Osteoblast (primary cell): Measurements from ENCODE around the gene KDM3B. TPM values are rescaled to one million over a fixed set of nuclear protein-coding genes. Genes with fewer than 3 reads are reported as not detected.

Experiments
- DNase-seq: peaks from one replicate; pipeline ENCODE4 v3.0.0; 2011; ENCODE audit warnings: low spot score, mixed read lengths; ENCODE audit not compliant: insufficient read length; ENCODE audit errors: missing footprints
- H2AFZ ChIP-seq: 2 replicates; pipeline ENCODE4 v1.6.0; 2011; ENCODE audit warnings: mild to moderate bottlenecking, low read length
- H3K27ac ChIP-seq: 2 replicates; pipeline ENCODE4 v1.5.1; 2011; ENCODE audit warnings: mild to moderate bottlenecking, low read depth, low read length, moderate library complexity
- H3K27me3 ChIP-seq: 2 replicates; pipeline ENCODE4 v1.6.0; 2012; ENCODE audit warnings: mild to moderate bottlenecking, control low read depth, inconsistent platforms, low read length, moderate library complexity; ENCODE audit not compliant: insufficient read depth
- H3K36me3 ChIP-seq: 2 replicates; pipeline ENCODE4 v1.5.1; 2011; ENCODE audit warnings: mild to moderate bottlenecking, low read length, control low read depth, moderate library complexity; ENCODE audit not compliant: insufficient read depth
- H3K4me1 ChIP-seq: 2 replicates; pipeline ENCODE4 v1.5.1; 2011; ENCODE audit warnings: mild to moderate bottlenecking, low read length, control low read depth, moderate library complexity; ENCODE audit not compliant: insufficient read depth
- H3K4me2 ChIP-seq: 2 replicates; pipeline ENCODE4 v1.6.0; 2011; ENCODE audit warnings: mild to moderate bottlenecking, low read length; ENCODE audit not compliant: insufficient read depth
- H3K4me3 ChIP-seq: fragments of 200-600 bp; sonication (generic); 3 replicates; pipeline ENCODE4 v1.5.1; 2012; ENCODE audit warnings: mild to moderate bottlenecking, low read length, inconsistent platforms; ENCODE audit not compliant: insufficient read depth
- H3K79me2 ChIP-seq: 2 replicates; pipeline ENCODE4 v1.6.0; 2012; ENCODE audit warnings: mild to moderate bottlenecking, low read length, control low read depth, inconsistent platforms; ENCODE audit not compliant: insufficient read depth
- H3K9me3 ChIP-seq: 2 replicates; pipeline ENCODE4 v1.5.1; 2011; ENCODE audit warnings: low read depth, low read length, control low read depth
- H4K20me1 ChIP-seq: 2 replicates; pipeline ENCODE4 v1.6.0; 2012; ENCODE audit warnings: mild to moderate bottlenecking, low read length, control low read depth; ENCODE audit not compliant: insufficient read depth
- total RNA-seq: library from RNA; depleted of rRNA; stranded (reverse); fragments of >200 nt; gene quantifications from 2 replicates; pipeline ENCODE4 v1.2.3, GENCODE V29; 2012
- TF ChIP-seq, protein P1 (sequence below): IDR thresholded peaks from 2 replicates; pipeline ENCODE4 v1.5.1; 2011; ENCODE audit warnings: mild to moderate bottlenecking, low read depth, low read length, moderate library complexity; ENCODE audit errors: extremely low read depth

KDM3B gene
- total RNA-seq, 1 donor: 53.2 TPM

DNA sequence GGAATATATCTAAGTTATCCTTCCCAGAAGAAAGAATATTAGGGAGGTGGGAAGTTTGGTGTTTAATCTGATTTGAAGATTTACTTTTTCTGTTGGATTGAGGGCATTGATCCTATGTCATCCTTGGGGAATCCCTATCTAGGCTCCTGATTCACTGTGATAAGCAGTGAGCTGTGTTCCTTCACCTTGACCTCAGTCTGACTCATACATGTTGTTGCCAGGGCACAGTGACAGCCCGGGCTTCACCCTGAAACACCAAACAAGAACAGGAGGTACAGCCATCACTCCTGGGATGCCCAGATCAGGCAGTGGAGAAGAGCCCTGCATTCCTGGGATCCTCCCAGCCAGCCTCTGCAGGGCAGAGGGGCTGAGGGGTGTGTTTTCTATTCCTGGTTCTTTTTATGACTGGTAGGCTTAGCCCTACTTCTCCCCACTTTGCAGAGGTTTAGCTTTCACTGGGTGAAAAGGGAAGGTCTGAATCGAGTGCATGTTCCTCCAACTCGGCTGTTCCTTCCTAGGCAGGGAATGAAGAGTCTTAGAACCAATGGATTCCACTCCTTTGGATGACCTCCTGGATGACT, 17.5 kb upstream of the KDM3B start:
- Histone ChIP-seq H3K27ac (no peak overlapping the region), H2AFZ (no peak overlapping the region), H3K36me3 (no peaks in the 10 kb centered on the region), H3K79me2 (peaks cover 26% of the 10 kb centered on the region), H3K27me3 (no peaks in the 10 kb centered on the region), H4K20me1 (peaks cover 15% of the 10 kb centered on the region), H3K4me3 (no peak overlapping the region), H3K9me3 (no peaks in the 10 kb centered on the region), H3K4me2 (no peak overlapping the region), H3K4me1 (peaks cover 25% of the 10 kb centered on the region)
- TF ChIP-seq, protein P1, sequence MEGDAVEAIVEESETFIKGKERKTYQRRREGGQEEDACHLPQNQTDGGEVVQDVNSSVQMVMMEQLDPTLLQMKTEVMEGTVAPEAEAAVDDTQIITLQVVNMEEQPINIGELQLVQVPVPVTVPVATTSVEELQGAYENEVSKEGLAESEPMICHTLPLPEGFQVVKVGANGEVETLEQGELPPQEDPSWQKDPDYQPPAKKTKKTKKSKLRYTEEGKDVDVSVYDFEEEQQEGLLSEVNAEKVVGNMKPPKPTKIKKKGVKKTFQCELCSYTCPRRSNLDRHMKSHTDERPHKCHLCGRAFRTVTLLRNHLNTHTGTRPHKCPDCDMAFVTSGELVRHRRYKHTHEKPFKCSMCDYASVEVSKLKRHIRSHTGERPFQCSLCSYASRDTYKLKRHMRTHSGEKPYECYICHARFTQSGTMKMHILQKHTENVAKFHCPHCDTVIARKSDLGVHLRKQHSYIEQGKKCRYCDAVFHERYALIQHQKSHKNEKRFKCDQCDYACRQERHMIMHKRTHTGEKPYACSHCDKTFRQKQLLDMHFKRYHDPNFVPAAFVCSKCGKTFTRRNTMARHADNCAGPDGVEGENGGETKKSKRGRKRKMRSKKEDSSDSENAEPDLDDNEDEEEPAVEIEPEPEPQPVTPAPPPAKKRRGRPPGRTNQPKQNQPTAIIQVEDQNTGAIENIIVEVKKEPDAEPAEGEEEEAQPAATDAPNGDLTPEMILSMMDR: no peak
- DNase-seq: no peak

DNA sequence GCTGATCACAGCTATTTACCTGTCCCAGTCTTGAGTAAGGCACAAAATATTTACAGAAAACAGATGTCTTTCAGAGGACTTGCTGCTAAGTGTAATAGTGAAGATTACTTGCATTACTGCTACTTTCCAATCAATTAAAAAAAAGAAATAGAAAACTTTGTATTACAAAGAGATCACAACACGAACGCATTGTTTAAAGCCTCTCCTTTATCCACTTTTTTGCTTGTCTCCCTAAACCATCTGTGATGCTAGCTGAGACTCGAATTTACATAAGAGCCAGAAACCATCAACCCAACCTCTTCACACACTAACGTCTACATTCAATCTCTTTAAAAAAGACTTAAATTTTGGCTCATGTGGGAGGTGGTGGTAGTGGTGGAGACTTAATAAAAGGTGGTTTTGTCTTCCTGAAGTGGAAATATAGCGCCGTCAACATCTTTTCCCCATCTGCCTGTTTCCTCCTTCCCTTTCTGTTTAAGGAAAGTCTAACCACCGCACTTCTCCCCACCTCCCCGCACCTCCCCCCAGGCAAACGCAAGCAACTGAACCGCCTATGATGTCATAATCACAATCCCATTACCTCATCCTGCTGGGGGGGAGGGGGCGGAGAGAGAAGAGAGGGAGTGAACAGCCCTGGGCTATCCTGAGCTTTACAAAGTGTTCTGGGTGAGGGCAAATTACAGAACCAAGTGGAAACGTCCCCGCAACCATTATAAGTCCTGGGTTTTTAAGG, 15.4 kb upstream of the KDM3B start:
- H3K4me1 ChIP-seq: peaks cover 16% of the 10 kb centered on the region
- TF ChIP-seq, protein P1: no peak
- peak overlapping the region; percentile 88 for H3K4me3 ChIP-seq
- peaks cover 34% of the 10 kb centered on the region for H4K20me1 ChIP-seq
- H3K9me3 ChIP-seq: no peaks in the 10 kb centered on the region
- H3K79me2 ChIP-seq: peaks cover 43% of the 10 kb centered on the region
- H3K27me3 ChIP-seq: no peaks in the 10 kb centered on the region
- peak overlapping the region; percentile 99 for H2AFZ ChIP-seq
- DNase-seq: peak; percentile 91
- H3K4me2 ChIP-seq: peak overlapping the region; percentile 99
- peak overlapping the region; percentile 100 for H3K27ac ChIP-seq
- peaks cover 17% of the 10 kb centered on the region for H3K36me3 ChIP-seq

DNA sequence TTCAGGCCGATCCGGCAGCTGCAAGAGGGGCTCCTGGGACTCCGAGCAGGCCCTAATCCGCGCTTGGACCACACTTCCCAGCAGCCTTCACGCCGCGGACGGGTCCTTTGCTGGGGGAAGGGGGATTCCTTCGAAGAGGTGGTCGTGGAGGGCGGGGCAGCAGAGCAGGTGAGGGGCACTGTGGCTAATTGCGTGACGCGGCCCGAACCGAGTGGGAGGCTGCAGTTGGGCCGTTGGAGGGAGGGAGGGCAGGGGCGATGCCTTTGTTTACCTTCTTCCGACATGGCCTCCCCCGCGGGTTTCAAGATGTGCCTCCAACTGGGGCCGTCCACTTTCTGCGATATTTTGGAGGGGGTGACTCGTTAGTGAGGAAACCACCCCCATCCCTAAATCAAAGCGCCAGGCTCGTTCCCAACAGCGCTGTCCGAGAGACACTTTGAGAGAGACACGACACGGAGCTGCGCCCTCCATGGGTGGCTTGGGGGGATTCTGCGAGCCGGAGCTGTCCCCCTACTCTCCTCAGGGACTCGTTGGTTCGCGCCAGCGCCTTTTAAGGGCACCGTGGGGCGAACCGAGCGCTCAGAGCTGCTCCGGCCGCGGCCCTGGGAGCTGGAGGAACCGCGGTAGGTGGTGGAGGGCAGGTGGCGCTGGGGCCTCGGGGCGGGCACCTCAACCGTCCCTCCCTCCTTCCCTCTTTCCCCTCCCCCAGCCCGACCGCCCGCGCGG, 14.6 kb upstream of the KDM3B start, which contains the start of gene FAM53C:
Gene FAM53C (plus strand): TSS at position 582 of the 726 bp plus-strand sequence. CDS start 3,070 bp downstream, outside the sequence.
- H3K36me3 ChIP-seq: peaks cover 21% of the 10 kb centered on the region
- H2AFZ ChIP-seq: peak within 1 kb of the TSS; percentile 99
- no peaks in the 10 kb centered on the region for H3K27me3 ChIP-seq
- peak within 1 kb of the TSS; percentile 100 for H3K27ac ChIP-seq
- H3K4me3 ChIP-seq: peak within 1 kb of the TSS; percentile 88
- peaks cover 34% of the 10 kb centered on the region for H4K20me1 ChIP-seq
- peaks cover 16% of the 10 kb centered on the region for H3K4me1 ChIP-seq
- peak; percentile 95 for DNase-seq
- H3K9me3 ChIP-seq: no peaks in the 10 kb centered on the region
- peak within 1 kb of the TSS; percentile 99 for H3K4me2 ChIP-seq
- H3K79me2 ChIP-seq: peaks cover 46% of the 10 kb centered on the region
- TF ChIP-seq, protein P1: no peak
